OCI-LY7 (cell line): ENCODE results near the gene ABO. TPM values are rescaled to one million over a fixed set of nuclear protein-coding genes. Genes with fewer than 3 reads are reported as not detected.
"Not testable (repeated sequence)": the region's sequence is repeated elsewhere in the genome, so short reads cannot be mapped to it uniquely, and the experiment has no call there.

ENCODE experiments used
- BruUV-seq: library from RNA; stranded (reverse); fragments of 400-500 nt; replicated peaks from 2 replicates; lab custom pipeline; 2021; lab: Mats Ljungman, UMichigan
- CTCF ChIA-PET: fragments of 300-600 bp; sonication (Branson Sonifier 250); formaldehyde crosslinking; loops from one replicate; lab custom pipeline; 2022; ENCODE audit warnings: antibody characterized with exemption; ENCODE audit not compliant: unreplicated experiment; lab: Charles Lee
- POLR2A ChIA-PET: fragments of 300-600 bp; sonication (Branson Sonifier 250); formaldehyde crosslinking; loops from one replicate; lab custom pipeline; 2022; ENCODE audit warnings: antibody characterized with exemption; lab: Charles Lee
- DNase-seq: peaks from one replicate; pipeline ENCODE4 v3.0.0-alpha.2; 2015; ENCODE audit warnings: low spot score
- H2AFZ ChIP-seq: fragments of 200-600 bp; sonication (generic), shearing (Covaris generic); 2 replicates; pipeline ENCODE4 v1.6.1; 2014; ENCODE audit warnings: mild to moderate bottlenecking, antibody characterized with exemption, low read length, moderate library complexity
- H3K27ac ChIP-seq: fragments of 200-600 bp; sonication (generic); 2 replicates; pipeline ENCODE4 v1.5.1; 2014; ENCODE audit warnings: mixed run types, low read depth, mild to moderate bottlenecking, moderate library complexity, low read length, inconsistent platforms; ENCODE audit not compliant: poor library complexity, severe bottlenecking
- H3K36me3 ChIP-seq: fragments of 200-600 bp; sonication (generic); 2 replicates; pipeline ENCODE4 v1.6.1; 2014; ENCODE audit warnings: mild to moderate bottlenecking, antibody characterized with exemption, low read length, moderate library complexity, mixed read lengths; ENCODE audit not compliant: insufficient read depth
- H3K4me1 ChIP-seq: fragments of 200-600 bp; sonication (generic); 2 replicates; pipeline ENCODE4 v1.5.1; 2014; ENCODE audit warnings: mild to moderate bottlenecking, low read length; ENCODE audit not compliant: insufficient read depth, poor library complexity, severe bottlenecking
- H3K4me2 ChIP-seq: fragments of 200-600 bp; sonication (generic); 2 replicates; pipeline ENCODE4 v1.6.1; 2014; ENCODE audit warnings: mild to moderate bottlenecking, low read length
- H3K4me3 ChIP-seq: fragments of 200-600 bp; sonication (generic); 2 replicates; pipeline ENCODE4 v1.5.1; 2014; ENCODE audit warnings: mild to moderate bottlenecking, low read depth, low read length; ENCODE audit not compliant: poor library complexity, severe bottlenecking
- H3K79me2 ChIP-seq: fragments of 200-600 bp; sonication (generic); 2 replicates; pipeline ENCODE4 v1.6.1; 2016; ENCODE audit warnings: low read depth, mild to moderate bottlenecking, low read length, moderate library complexity, mixed read lengths; ENCODE audit not compliant: insufficient read depth
- H3K9me2 ChIP-seq: fragments of 200-600 bp; sonication (generic); 2 replicates; pipeline ENCODE4 v1.6.1; 2016; ENCODE audit warnings: mild to moderate bottlenecking, low read length, mixed read lengths; ENCODE audit not compliant: insufficient read depth
- H3K9me3 ChIP-seq: fragments of 200-600 bp; sonication (generic); 2 replicates; pipeline ENCODE4 v1.6.1; 2014; ENCODE audit warnings: mild to moderate bottlenecking, mixed run types, low read length, mixed read lengths
- H4K20me1 ChIP-seq: fragments of 200-600 bp; sonication (generic); 2 replicates; pipeline ENCODE4 v1.6.1; 2014; ENCODE audit warnings: mild to moderate bottlenecking, antibody characterized with exemption, low read length, moderate library complexity, mixed read lengths; ENCODE audit not compliant: insufficient read depth
- EZH2phosphoT487 ChIP-seq: fragments of 200-600 bp; sonication (generic); IDR thresholded peaks from 2 replicates; pipeline ENCODE4 v1.6.1; 2018; ENCODE audit warnings: low read depth, borderline replicate concordance, mild to moderate bottlenecking, mixed run types, antibody characterized with exemption, low read length, moderate library complexity, mixed read lengths
- intact Hi-C: fragments of 100-400 bp; cut with micrococcal nuclease; formaldehyde crosslinking; loops from one replicate; pipeline ENCODE4 v1.10.0; 2022; ENCODE audit not compliant: unreplicated experiment
- total RNA-seq, 2 experiments: library from RNA; depleted of rRNA in 1 of 2; stranded (reverse); fragments of >200 nt in 1 of 2; shearing (Covaris generic) in 1 of 2; gene quantifications; 2 replicates each; pipeline ENCODE4 v1.2.3, GENCODE V29; 2014 to 2022
- TF ChIP-seq, protein P1 (sequence below): fragments of 200-600 bp; sonication (generic); conservative IDR thresholded peaks from 2 replicates; pipeline ENCODE4 v1.5.1; 2014; ENCODE audit warnings: mild to moderate bottlenecking, antibody characterized with exemption, low read length, moderate library complexity, mixed read lengths

The ABO gene
- total RNA-seq, 2 experiments from 2014 or later, result not detected

DNA sequence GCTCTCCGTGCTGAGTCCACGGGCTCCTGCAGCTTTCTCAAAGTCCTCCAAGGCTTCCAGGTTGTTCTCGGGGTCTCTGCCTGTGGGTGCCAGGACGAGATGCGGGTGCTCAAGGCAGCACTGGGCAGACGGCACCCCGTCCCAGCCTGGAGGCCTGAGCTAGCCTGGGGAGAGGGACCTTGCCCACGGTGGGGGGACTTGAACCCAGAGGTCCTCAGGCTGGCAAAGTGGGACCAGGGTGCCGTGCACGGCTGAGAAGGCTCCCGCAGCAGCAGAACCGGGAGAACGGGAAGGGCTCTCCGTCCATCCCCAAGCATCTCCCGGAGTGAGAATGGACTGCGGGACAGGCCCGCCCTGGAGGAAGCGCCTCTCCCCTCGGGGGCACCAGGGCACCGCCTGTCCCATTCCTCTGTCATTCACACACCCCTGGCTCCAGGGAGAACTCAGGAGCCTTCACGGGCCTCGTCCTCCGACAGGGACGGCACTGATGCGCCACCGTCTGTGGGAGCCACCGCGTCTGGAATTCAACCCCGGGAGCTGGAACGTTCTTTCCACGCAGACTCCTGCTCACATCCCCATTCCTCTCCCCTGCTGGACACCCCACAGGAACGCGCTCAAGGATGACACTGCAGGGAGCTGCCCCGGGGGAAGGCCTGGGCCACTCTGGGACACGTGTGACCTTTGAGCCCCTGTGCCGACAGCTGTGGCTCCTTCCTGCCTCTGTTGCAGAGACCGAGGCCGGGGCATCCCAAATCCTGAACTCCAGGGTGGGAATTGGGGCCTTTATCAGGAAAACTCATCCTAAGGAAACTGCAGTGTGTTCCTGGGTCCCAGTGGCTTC is 49.6 kb downstream of the ABO start:
- H3K4me1 ChIP-seq, result no peaks in the 10 kb centered on the region
- no peaks in the 10 kb centered on the region for H3K9me2 ChIP-seq
- ChIA-PET POLR2A (no interaction called here), CTCF (no interaction called here)
- no TSS peak for BruUV-seq
- no peak overlapping the region for H3K27ac ChIP-seq
- TF ChIP-seq EZH2phosphoT487, result no peak
- TF ChIP-seq, protein P1, sequence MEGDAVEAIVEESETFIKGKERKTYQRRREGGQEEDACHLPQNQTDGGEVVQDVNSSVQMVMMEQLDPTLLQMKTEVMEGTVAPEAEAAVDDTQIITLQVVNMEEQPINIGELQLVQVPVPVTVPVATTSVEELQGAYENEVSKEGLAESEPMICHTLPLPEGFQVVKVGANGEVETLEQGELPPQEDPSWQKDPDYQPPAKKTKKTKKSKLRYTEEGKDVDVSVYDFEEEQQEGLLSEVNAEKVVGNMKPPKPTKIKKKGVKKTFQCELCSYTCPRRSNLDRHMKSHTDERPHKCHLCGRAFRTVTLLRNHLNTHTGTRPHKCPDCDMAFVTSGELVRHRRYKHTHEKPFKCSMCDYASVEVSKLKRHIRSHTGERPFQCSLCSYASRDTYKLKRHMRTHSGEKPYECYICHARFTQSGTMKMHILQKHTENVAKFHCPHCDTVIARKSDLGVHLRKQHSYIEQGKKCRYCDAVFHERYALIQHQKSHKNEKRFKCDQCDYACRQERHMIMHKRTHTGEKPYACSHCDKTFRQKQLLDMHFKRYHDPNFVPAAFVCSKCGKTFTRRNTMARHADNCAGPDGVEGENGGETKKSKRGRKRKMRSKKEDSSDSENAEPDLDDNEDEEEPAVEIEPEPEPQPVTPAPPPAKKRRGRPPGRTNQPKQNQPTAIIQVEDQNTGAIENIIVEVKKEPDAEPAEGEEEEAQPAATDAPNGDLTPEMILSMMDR, result no peak
- no peak overlapping the region for H2AFZ ChIP-seq
- H3K36me3 ChIP-seq, result no peaks in the 10 kb centered on the region
- H3K4me2 ChIP-seq, result no peak overlapping the region
- intact Hi-C loops, result no loop called here
- H4K20me1 ChIP-seq, result no peaks in the 10 kb centered on the region
- no peaks in the 10 kb centered on the region for H3K79me2 ChIP-seq
- no peaks in the 10 kb centered on the region for H3K9me3 ChIP-seq
- no peak for DNase-seq
- H3K4me3 ChIP-seq, result no peak overlapping the region

DNA sequence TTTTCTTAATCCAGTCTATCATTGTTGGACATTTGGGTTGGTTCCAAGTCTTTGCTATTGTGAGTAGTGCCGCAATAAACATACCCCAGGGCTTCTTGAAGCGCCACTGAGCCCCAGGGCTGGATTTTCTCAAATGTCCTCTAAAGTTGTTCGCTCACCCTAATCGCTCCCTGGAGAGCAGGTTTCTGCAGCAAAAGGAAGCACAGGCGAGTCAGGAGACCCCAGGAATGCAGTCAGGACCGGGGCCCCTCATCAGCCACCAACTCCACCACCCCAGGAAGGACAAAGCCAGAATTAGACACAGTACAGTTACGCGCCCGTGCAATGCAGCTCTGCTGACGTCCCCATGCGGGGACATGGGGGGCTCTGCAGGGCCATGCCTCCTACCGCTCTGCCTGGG is 50.2 kb downstream of the ABO start:
- H3K79me2 ChIP-seq, result no peaks in the 10 kb centered on the region
- H3K9me2 ChIP-seq, result no peaks in the 10 kb centered on the region
- H2AFZ ChIP-seq, result no peak overlapping the region
- no peak for TF ChIP-seq EZH2phosphoT487
- no TSS peak for BruUV-seq
- intact Hi-C loops, result no loop called here
- H3K4me3 ChIP-seq, result no peak overlapping the region
- no peak overlapping the region for H3K27ac ChIP-seq
- H3K36me3 ChIP-seq, result no peaks in the 10 kb centered on the region
- no peaks in the 10 kb centered on the region for H3K4me1 ChIP-seq
- ChIA-PET POLR2A (no interaction called here), CTCF (no interaction called here)
- DNase-seq, result no peak
- no peaks in the 10 kb centered on the region for H4K20me1 ChIP-seq
- no peaks in the 10 kb centered on the region for H3K9me3 ChIP-seq
- H3K4me2 ChIP-seq, result no peak overlapping the region

DNA sequence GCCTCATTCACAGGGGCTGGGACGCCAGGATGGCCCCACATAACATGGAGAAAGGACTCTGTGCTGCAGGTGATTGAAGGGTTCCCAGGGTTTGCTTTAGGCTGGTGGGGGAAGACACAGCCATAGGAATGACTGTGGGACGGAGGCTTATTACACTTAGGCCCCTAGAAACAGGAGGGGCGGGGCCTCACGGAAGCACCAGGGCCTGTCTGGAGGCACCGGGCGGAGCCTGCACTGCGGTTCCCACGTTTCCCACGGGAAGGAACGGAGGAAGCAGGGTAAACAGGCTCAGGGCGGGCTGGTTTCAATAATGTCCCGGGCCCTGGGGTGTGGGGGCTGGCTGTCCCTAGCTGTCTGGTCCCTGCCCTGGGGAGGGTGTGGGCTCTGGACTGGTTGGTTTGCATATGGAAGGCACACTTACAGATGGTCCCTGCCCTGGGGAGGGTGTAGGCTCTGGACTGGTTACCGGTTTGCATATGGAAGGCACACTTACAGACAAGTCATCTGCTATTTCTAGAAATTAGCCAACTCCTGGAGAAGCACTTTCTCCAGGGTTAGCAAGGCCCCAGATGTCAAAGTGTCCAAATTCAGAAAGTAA is 51.7 kb downstream of the ABO start:
- H3K9me2 ChIP-seq, CTCF ChIA-PET, DNase-seq, H2AFZ ChIP-seq, BruUV-seq, H3K27ac ChIP-seq, H3K36me3 ChIP-seq, H3K4me1 ChIP-seq, intact Hi-C loops, H3K79me2 ChIP-seq, H3K4me2 ChIP-seq, H3K9me3 ChIP-seq, POLR2A ChIA-PET, H3K4me3 ChIP-seq, H4K20me1 ChIP-seq: not testable (repeated sequence)

DNA sequence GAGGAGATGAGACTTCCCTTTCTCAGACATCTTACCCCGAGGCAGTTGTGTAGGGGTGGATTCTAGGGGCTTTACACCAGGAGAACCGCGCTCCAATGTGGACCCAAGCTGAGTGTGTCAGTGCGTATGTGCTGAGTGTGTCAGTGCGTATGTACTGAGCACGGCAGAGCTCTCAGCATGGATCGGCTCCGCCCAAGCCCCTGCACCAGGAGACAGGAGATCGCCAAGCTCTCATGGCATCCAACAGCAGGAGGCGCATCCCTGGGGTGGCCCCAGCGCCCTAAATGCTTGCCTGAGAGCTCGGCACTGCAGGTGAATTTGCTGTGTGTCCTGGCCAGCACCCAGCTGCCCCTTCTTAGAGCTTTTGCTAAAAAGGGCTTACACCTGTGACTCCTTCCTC is 53.0 kb downstream of the ABO start:
- H3K9me2 ChIP-seq, H3K4me2 ChIP-seq, BruUV-seq, H2AFZ ChIP-seq, H3K4me1 ChIP-seq, H3K4me3 ChIP-seq, CTCF ChIA-PET, H4K20me1 ChIP-seq, H3K27ac ChIP-seq, H3K9me3 ChIP-seq, H3K79me2 ChIP-seq, DNase-seq, H3K36me3 ChIP-seq, intact Hi-C loops, POLR2A ChIA-PET: not testable (repeated sequence)
